ENCODE data around the gene FAS.
A peak's percentile ranks its signal among the peaks of the same experiment; 100 is the strongest.
"Not testable (repeated sequence)": the region's sequence is repeated elsewhere in the genome, so short reads cannot be mapped to it uniquely, and the experiment has no call there.

Gene FAS

DNA sequence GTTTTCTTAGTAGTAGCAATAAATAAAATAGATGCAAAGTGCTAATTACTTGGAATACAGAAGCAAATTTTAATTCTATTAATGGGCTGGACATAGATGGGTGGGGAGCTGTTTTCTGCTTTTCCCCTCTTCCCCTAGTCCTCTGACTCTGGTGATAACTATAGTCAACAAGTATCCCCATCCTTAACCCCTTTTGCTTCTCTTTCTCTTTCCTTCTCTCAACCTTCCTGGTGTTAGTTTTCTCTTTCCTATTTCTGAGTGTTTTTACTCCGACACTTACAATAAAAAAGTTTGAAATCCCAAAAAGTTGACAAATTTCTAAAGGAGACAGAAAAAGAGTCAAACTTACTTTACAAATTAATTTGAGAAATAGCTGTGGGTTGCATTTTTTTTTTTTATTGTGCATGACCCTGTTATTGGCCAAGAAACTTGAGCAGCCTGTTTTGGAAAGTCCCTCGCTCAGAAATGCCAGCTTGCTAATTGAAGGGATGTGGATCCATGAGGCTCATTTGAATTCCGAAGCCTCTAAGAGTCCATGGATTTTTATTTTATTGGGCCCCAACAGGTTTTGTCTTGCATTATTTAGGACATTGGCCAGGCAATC lies 2.4 kb downstream of the FAS start:
- DNase-seq (ENCODE audit: low read depth in 3 of 3): no peak

DNA sequence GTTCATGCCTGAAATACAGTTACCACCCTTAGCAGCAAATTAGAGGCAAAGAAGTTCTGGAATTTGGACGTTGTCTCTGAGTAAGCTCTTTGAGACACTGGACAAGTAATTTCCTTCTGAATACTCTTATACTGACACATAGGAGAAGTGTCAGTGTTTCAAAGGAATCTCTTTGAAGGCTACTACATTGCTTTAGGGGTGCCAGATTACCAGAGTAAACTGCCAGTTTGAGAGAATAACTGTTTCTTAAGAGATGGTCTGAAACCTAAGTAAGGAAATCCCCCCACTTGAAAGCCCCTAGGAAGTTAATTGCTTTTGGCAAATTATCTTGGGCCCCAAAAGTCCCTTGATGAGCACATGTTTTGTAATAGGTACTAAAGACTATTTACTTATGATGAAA lies 3.4 kb downstream of the FAS start:
- DNase-seq (ENCODE audit: low read depth in 3 of 3): no peak

DNA sequence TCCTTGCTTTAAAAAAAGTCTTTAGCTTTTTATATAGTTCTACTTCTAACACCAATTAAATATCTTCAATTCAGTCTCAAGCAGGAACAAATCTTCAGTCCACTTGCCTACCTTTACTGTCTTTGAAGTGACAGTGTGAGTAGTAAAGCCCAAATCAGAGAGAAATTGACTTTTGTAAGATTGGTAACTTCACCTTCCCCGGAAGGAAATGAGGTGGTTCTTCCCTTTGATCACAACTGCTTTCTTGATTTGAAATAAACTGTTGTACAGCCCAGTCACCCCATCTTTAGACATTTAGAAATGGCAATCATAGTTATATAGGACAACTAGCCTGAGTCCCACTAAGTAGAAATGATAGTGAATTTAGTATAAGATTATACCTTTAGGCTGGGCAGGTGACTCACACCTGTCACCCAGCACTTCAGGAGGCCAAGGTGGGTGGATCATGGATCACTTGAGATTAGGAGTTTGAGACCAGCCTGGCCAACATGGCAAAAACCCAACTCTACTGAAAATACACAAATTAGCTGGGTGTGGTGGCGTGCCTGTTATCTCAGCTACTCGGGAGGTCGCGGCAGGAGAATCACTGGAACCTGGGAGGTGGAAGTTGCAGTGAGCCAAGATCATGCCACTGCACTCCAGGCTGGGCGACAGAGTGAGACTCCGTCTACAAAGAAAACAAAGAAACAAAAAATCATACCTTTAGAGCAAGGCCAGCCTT lies 4.7 kb downstream of the FAS start:
- no peak for DNase-seq (ENCODE audit: low read depth in 3 of 3)

DNA sequence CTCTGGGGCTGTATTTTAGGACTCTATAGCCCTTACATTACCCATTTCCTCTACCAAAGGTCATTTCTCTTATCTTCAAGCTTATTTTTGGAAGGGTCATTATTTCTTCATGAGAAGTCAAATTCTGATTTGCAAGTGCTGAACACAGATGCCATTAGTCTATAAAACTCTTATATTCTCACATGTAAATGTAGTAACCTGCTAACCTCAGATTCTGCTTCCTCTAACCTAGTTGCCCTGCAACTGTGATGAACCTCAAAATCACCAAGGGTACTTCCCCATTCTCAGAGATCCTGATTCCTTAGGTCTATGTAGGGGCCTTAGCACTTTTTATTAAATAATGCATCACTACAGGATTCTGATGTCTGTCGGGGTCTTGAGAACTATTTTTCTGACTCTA lies 6.3 kb downstream of the FAS start:
- DNase-seq (ENCODE audit: low read depth in 3 of 3): no peak

DNA sequence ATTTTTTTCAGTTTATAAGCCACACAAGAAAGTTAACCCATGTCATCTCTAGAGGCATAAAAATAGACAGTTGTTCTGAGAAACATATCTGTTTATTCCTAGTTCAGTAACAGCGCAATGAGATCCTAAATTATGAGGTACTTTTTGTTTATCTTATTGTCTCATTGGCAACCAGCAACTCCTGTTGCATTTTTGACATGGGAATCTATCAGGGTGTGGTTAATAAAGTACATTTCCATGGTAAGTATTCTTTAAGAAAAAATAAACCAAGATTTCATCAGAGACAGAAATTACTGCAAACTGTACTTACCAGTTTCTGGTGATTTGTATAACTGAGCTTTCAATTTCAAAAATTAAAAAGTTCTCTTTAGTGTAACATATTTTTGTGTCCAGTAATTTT lies 9.0 kb downstream of the FAS start:
- DNase-seq (ENCODE audit: low read depth in 3 of 3): no peak

DNA sequence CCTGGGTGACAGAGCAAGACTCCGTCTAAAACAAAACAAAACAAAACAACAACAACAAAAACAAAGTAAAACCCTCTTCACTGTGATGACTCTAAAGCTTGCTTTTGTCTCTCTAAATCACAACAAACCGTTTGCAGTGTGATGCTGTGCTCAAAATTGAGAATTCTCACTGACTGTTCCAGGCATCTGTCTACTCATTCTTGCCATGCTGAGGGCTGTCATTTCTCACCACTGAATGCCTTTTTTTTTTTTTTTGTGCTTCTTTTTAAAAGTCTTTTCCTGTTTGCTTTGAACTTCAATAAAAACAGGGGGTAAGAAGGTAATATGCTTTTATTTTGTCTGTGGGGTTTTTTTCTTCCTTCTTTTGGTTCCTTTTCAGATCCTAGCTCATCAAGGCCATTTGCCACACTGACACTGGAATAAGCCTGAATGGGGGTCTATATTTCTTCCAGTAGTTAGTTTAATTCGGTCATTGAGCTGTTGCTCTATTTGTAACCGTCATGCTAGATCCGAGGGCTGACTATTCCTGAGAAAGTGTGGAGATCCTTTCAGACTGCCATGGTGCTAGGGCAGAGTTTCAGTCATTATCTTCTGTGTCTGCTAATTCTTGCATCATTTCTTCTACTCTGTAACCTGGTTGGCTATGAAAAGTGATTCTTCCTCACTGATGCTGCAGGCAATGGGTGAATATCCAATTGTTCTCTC lies 10.6 kb downstream of the FAS start:
- no peak for DNase-seq (ENCODE audit: low read depth in 3 of 3)

DNA sequence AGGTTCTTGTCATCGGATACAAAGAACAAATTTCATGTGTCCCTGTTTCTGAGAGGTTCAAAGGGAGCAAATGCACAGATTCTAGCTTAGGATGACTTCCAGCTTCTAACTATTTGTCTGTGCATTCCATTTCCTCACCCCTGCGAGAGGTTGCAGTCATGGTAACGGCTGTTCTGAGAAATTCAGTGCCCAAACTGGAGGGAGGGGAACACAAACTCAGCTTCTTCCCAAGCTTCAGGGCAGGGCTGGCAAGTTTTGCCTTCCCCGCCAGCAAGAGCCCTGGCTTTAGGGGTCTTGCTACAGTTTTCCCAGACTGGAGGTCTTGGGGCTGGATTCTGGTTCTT lies 11.1 kb downstream of the FAS start:
- DNase-seq (ENCODE audit: low read depth in 3 of 3): no peak

DNA sequence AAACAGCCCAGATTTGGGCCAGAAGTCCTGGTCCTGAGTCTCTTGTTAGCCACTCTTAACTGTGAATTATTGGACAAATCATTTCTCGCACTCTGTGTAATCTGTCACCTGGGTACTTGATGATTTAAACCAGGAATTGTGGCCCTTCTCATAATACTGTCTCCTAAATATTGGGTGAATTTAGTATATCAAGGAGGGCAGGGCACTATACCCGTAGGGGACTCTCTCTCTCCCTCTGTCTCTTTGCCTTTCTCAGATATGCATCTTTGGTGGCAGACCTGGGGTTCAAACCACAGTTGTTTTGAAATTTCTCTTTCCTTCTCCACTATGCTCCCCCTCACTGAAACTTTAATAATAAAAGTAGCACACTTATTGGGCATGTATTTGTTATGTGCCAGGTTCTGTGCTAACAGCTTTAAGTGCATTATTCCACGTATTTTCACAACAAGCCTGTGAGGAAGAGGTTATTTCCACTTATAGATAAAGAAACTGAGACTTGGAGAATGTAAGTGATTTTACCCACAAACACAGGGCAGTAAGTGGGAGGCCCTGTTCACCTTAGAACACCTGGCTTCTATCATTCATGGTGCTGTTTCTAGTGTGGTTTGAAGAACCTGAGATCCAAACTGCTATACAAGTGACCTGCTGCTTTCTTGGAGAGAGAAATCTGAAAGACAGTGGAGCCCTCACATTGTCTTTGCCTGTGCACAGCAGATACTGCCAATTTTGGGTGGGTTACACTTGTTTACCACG lies 11.8 kb downstream of the FAS start:
- no peak for DNase-seq (ENCODE audit: low read depth in 3 of 3)

DNA sequence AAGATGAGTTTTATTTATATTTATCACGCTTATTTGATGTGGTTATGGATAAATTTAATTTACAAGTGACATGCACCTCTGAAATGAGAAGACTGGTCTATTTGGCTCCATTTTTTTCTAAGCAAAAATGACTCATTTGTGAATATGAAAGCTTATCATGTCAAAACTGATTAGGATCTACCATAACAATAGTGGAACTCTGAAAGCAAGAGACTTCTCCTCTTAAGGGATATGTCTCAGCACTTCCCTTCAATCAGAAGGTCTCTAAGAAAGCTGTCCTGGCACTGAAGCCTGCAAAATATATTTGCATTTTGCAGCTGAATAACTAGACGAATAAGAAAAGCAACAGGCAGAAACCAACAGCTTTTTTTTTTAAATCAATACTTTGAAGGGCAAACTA lies 12.7 kb downstream of the FAS start:
- DNase-seq (ENCODE audit: low read depth in 3 of 3): no peak

DNA sequence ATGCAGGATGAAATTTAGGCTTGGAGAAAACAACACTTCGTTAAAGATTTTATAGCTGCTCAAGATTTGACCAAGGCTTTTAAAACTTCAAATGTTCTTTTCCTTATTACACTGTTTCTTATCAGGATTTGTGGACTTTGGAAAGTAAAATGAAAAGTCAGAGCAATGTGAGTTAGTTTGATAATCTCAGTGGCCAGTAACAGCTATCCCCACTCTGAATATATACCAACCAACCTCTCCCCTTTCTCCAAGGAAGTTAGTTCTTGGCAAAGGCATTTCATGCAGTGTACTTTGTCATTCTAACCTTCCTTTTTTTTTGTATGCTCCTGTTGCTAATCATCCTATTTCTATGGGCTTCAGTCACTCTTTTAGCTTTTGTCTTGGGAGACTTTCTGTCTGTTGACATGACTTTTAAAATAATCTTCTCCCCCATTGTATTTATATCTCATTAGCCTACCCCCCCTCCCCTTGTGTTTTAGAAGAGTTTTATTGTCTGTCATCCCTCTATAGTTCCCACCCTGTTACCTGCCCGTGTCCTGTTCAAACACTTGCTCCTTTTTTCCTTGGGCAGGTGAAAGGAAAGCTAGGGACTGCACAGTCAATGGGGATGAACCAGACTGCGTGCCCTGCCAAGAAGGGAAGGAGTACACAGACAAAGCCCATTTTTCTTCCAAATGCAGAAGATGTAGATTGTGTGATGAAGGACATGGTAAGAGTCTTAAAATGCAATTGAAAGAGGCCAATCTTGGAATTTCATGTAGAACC lies 16.7 kb downstream of the FAS start:
- no peak for DNase-seq (ENCODE audit: low read depth in 3 of 3)

DNA sequence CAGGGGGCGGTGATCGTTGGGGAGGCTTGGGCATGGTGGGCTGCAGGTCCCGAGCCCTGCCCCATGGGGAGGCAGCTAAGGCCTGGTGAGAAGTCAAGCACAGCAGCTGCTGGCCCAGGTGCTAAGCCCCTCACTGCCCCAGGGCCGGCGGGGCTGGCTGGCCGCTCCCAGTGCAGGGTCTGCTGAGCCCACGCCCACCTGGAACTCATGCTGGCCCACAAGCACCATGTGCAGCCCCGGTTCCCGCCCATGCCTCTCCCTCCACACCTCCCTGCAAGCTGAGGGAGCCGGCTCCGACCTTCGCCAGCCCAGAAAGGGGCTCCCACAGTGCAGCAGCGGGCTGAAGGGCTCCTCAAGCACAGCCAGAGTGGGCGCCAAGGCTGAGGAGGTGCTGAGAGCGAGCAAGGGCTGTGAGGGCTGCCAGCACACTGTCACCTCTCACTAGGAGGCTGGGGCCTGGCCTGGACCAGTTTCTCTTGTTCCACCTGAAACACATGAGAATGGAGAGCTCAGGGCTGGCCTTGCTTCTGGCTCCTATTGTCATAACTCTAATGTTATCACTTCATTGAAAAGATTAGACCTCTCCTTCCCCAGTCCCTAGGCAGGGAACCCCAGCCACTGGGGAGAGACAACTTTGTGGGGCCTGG lies 28.2 kb downstream of the FAS start:
- DNase-seq (ENCODE audit: low read depth in 3 of 3): not testable (repeated sequence)

DNA sequence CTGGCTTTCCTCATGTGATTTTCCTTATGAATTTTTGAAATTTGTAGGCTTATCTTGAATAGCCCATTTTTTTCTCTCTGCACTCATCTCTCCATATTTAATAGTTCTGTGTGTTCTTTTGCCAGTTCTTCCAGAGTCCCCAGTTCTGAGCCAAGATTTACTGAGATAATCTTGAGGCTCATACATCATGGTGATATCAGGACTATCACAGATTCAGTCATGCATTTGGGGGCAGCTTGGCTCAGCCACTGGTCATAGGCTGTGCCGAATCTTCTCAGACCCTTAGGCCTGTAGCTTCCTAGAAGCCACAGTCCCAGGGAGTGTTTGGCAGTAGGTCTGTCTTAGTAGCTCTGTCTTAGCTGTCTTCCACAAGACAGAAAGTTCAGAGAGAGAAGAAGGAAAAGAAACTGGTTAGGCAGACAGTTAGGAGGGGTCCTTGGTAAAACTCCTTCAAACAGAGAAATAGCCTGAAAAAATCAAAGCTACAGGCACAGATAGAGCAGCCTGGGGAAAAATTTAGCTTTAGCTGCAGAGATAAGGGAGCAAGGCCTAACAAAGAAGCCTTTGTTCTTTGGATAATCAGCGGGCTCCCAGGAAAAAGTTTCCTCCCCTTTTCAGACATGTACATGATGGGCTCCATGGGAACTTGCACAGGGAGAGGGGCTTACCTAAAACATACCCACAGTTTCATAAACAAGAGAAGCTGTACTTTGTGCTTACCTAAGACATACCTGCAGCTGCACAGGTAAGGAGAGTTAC lies 29.1 kb downstream of the FAS start:
- no peak for DNase-seq (ENCODE audit: low read depth in 3 of 3)

DNA sequence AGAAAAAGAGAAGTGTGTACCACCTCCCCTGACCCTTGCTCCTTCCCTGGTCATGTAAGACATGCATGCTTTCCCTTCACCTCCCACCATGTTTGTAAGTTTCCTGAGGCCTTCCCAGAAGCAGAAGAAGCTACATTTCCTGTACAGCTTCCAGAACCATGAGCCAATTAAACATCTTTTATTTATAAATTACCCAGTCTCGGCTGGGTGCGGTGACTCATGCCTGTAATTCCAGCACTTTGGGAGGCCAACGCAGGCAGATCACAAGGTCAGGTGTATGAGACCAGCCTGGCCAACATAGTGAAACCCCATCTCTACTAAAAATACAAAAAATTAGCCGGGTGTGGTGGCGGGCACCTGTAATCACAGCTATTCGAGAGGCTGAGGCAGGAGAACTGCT lies 30.9 kb downstream of the FAS start:
- DNase-seq (ENCODE audit: low read depth in 3 of 3): not testable (repeated sequence)

DNA sequence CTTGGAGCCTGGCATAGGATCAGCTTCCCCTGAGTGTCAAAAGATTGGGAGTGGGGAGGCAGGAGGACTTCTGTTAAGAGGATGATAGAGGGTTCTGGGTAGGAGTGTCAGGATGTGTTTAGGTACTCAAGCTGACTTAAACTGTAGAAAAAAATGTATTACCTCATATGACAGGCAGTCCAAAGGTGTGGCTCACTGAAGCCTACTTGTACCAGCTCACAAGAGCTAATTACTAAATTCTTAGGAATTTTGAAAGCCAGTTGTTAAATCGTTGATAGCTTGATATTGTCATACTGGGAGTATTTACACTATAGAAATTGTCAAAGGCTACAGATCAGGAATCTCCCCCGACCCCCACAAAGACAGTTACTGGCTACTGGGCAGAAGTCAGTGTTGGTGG lies 32.1 kb downstream of the FAS start:
- no peak for DNase-seq (ENCODE audit: low read depth in 3 of 3)

DNA sequence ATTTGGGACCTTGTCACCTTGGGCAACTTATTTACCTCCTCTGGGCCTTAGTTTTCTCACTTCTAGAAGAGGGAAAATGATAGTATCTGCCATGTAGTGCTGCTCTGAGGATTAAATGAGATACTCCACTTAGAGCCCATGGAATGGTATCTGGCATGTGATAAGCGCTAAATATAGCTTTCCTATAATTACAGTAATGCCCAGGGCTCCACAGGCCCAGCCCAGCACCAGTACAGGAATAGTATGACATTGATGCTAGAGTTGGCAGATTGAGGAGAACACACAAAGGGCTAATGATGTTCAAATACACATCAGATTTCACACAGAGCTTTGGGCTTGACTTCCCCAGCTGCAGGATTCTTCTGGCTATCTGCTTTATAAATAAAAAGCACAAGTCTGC lies 34.9 kb downstream of the FAS start:
- no peak for DNase-seq (ENCODE audit: low read depth in 3 of 3)

DNA sequence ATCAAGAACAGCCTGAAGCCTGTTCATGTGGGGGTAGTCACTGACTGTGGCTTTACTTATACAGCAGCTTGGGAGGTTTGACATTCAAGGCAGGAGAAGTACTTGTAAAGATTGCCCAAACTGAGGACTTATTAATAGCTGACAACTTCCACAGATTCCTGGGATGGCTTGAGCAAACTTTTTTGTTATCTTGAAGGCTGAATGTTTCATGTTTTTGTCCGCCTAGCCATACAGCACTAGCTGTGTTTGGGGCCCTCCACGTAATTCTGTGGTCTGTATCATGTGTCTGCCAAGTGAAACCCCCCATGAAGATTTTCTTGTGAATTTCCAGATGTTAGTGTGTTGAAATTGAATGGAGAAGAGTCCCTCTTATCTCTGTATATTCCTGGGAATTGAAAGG lies 38.6 kb downstream of the FAS start:
- no peak for DNase-seq (ENCODE audit: low read depth in 3 of 3)

DNA sequence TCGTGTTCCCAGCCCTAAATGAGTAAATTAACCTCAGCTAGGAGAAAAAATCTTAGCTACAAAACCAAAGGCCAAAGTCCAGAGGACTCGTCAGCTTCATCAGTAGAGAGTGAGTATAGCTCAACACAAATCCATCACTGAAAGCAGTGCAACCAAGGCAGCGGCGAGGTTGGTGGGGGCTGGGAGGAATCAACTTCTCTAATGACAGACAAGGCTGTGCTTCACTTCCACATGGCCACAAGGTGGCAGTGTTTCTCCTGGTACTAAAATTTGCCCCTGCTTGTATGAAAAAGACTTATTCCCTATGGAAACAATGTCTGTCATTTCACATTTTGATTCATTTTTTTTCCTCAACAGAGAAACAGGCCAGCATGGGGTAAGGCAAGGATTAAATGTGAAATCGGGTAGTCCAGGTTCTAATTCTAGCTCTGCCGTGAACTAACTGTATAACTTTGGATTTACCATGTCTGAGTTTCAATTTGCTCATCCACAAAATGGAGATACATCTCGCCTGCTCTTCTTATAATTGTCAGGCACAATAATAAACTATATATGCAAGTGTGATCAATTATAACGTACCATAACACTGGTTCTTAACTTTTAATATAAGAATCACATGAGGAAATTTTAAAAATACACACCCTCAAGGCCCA lies 39.3 kb downstream of the FAS start:
- DNase-seq (ENCODE audit: low read depth in 3 of 3): peak; percentile 59 to 63 (median 62)

DNA sequence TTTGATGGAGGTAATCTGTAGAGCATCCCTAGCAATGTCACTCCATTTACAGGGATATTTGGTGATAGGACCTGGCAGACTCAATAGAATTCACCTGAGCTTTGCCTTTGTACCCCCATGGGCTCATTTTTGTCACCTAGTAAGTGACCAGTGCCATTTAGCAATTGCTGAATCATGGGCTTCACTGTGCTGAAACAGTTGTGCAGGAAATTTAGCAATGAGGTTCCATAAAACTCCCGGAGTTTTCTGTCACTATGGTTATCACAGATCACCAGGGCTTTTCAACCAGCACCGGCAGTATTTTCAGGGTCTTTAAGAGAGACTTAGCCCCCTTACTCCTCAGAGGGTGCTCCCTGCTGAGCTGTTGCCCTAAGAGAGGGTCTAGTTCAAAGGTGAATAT lies 40.2 kb downstream of the FAS start:
- no peak for DNase-seq (ENCODE audit: low read depth in 3 of 3)

DNA sequence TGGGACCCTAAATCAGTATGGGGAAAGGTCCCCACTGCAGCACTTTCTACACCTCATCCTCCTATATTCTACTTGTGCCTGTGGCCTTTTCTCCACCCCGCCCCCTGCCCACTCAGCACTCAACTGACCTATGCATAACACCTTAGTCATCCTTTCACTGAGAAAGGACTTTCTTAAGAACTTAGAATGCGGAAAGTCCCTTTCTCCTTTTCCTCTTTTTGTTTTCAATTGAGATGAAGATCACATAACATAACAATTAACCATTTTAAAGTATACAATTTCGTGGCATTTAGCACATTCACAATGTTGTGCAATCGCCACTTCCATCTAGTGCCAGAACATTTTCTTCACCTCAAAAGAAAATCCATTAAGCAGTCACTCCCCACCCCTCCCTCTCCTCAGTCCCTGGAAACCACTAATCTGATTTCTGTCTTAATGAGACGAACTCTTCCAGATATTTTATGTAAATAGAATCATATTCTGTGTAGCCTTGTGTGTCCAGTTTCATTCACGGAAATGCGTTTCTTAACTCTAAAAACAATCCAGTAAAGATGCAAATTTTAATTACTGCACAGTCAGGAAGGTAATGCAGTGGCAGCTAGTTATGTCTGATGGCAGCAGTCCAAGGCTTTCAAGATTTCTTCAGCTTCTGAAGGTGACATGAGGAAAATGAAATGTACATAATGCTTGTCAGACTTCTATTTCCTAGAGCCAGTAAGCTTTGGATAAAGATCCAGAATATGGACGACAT lies 41.7 kb downstream of the FAS start:
- peak; percentile 37 to 72 (median 46) for DNase-seq (ENCODE audit: low read depth in 3 of 3)
